Gastroesophageal sphincter (tissue), 4 donors: ENCODE results near the gene ZNF358. TPM values are rescaled to one million over a fixed set of nuclear protein-coding genes. Genes with fewer than 3 reads are reported as not detected.

Experiments used
- ATAC-seq: fragments of 150-250 bp; one replicate; pipeline ENCODE4 v1.9.1; 2016; ENCODE audit warnings: mild to moderate bottlenecking, moderate library complexity
- H3K27ac ChIP-seq, 4 donors: fragments of 200-600 bp; sonication (generic) in 3 of 4; 1 replicate in 3 of 4; 2 replicates in 1 of 4; pipeline ENCODE4 v1.5.1; 2016 to 2019
- H3K27me3 ChIP-seq: fragments of 200-600 bp; sonication (generic); one replicate; pipeline ENCODE4 v1.5.1; 2019
- H3K36me3 ChIP-seq, 2 donors: fragments of 200-600 bp; sonication (generic); one replicate each; pipeline ENCODE4 v1.5.1; 2019; ENCODE audit warnings: control low read depth in 1 of 2
- H3K4me1 ChIP-seq, 3 donors: fragments of 200-600 bp; sonication (generic); 1 replicate in 2 of 3; 2 replicates in 1 of 3; pipeline ENCODE4 v1.5.1; 2016 to 2019; ENCODE audit warnings: control low read depth in 2 of 3
- H3K4me3 ChIP-seq, 2 donors: fragments of 200-600 bp; sonication (generic); one replicate each; pipeline ENCODE4 v1.5.1; 2019; ENCODE audit warnings: mild to moderate bottlenecking in 1 of 2, moderate library complexity in 1 of 2
- H3K9me3 ChIP-seq, 3 donors: fragments of 200-600 bp; sonication (generic); one replicate each; pipeline ENCODE4 v1.5.1; 2017 to 2019; ENCODE audit warnings: control low read depth in 2 of 3
- EP300 ChIP-seq: sonication (generic); formaldehyde crosslinking; IDR thresholded peaks from one replicate; pipeline ENCODE4 v1.6.1; 2017; ENCODE audit warnings: antibody characterized with exemption, mild to moderate bottlenecking
- POLR2A ChIP-seq, 2 donors: fragments of 450-650 bp; IDR thresholded peaks; one replicate each; pipeline ENCODE4 v1.6.1; 2017; ENCODE audit warnings: antibody characterized with exemption in 2 of 2, mild to moderate bottlenecking in 2 of 2, moderate library complexity in 1 of 2
- POLR2AphosphoS5 ChIP-seq: sonication (generic); formaldehyde crosslinking; IDR thresholded peaks from one replicate; pipeline ENCODE4 v1.6.1; 2017; ENCODE audit warnings: antibody characterized with exemption
- WGBS, 2 donors: methylation state at CpG; one replicate each; pipeline ENCODE4 v1.1.5; 2018; ENCODE audit warnings: low coverage in 1 of 2; 5-methylcytosine and 5-hydroxymethylcytosine counted together
- total RNA-seq, 4 donors: library from RNA; depleted of rRNA; stranded (reverse); fragments of >200 nt; gene quantifications; one replicate each; pipeline ENCODE4 v1.1.0, GENCODE V29; 2016
- TF ChIP-seq, protein P1 (sequence below), 4 experiments: fragments of 200-600 bp in 2 of 4; fragments of 450-650 bp in 2 of 4; sonication (generic) in 1 of 4; IDR thresholded peaks; one replicate each; pipeline ENCODE4 v1.5.1; 2017 to 2019; ENCODE audit warnings: antibody characterized with exemption in 4 of 4, mild to moderate bottlenecking in 2 of 4, moderate library complexity in 2 of 4

ZNF358 gene
- total RNA-seq, 4 donors from 2014 or later: 63.9 to 153 (median 98.7) TPM

DNA sequence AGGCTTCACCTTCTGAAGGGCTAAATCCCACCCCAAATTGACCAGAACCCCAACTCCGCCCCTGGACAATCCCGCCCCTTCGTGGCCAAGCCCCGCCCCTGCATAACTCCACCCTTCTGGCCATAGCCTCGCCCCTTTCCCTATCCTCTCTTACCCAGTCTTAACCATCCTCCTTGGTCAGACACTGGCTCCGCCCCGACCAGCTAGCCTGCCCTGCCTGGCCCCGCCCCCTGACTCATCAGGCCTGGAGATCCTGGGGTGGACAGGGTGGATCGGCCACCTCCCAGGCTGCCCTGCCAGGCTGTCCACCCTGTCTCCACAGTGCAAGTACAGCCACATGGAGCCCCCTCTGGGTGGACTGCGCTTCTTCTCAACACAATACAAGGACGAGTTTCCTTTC lies 8.0 kb upstream of the ZNF358 start:
- Histone ChIP-seq H3K4me3 (no peak overlapping the region), H3K4me1 (peaks cover 0 to 23% (median 7%) of the 10 kb centered on the region in 3 donors), H3K36me3 (no peaks in the 10 kb centered on the region), H3K9me3 (no peaks in the 10 kb centered on the region), H3K27me3 (peaks cover 32% of the 10 kb centered on the region), H3K27ac (no peak overlapping the region)
- WGBS, 2 donors: 36% methylated on average over 7 of the region's 11 CpGs; no CpG with 5 or more reads in 1 of the 2 donors
- peak; percentile 69 for ATAC-seq
- TF ChIP-seq EP300: no peak
- TF ChIP-seq, protein P1, sequence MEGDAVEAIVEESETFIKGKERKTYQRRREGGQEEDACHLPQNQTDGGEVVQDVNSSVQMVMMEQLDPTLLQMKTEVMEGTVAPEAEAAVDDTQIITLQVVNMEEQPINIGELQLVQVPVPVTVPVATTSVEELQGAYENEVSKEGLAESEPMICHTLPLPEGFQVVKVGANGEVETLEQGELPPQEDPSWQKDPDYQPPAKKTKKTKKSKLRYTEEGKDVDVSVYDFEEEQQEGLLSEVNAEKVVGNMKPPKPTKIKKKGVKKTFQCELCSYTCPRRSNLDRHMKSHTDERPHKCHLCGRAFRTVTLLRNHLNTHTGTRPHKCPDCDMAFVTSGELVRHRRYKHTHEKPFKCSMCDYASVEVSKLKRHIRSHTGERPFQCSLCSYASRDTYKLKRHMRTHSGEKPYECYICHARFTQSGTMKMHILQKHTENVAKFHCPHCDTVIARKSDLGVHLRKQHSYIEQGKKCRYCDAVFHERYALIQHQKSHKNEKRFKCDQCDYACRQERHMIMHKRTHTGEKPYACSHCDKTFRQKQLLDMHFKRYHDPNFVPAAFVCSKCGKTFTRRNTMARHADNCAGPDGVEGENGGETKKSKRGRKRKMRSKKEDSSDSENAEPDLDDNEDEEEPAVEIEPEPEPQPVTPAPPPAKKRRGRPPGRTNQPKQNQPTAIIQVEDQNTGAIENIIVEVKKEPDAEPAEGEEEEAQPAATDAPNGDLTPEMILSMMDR (IDR thresholded peaks at IDR 0.05): no peak
- TF ChIP-seq POLR2AphosphoS5: no peak
- TF ChIP-seq POLR2A (IDR thresholded peaks at IDR 0.05): no peak

DNA sequence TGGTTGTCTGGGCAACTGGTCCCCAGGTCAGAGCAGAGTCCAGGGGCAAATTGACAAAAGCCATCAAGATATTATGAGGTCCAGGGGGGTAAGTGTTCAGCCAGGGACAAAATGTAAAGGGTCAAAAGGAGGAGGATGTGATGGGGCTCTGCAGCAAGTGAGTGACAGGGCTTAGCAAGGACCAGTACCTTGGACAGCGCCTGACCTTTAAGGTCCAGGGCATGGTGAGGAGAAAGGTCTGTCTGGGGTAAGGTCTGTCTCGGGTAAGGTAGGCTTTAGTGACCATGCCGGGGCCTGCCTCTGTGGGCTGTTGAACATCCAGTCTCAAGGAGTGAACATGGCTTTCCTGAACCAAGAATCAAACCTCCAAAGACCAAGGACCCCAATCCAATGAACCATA lies 6.3 kb upstream of the ZNF358 start:
- Histone ChIP-seq H3K27ac (no peak overlapping the region), H3K4me3 (no peak overlapping the region), H3K36me3 (no peaks in the 10 kb centered on the region), H3K27me3 (peaks cover 15% of the 10 kb centered on the region), H3K4me1 (peaks cover 0 to 30% (median 7%) of the 10 kb centered on the region in 3 donors), H3K9me3 (no peaks in the 10 kb centered on the region)
- ATAC-seq: no peak
- WGBS, 2 donors: 19 to 20% methylated on average over 1 to 3 of the region's 3 CpGs
- TF ChIP-seq POLR2AphosphoS5 (no peak), POLR2A (IDR thresholded peaks at IDR 0.05) (no peak), EP300 (no peak)
- TF ChIP-seq, protein P1 (IDR thresholded peaks at IDR 0.05): no peak

GRCh38 chr19:7512400-7512851 lies 3.5 kb upstream of the ZNF358 start:
- H3K4me1 ChIP-seq: peaks cover 0 to 36% (median 10%) of the 10 kb centered on the region in 3 donors
- TF ChIP-seq POLR2AphosphoS5 (no peak), POLR2A (IDR thresholded peaks at IDR 0.05) (no peak), EP300 (no peak)
- TF ChIP-seq, protein P1 (IDR thresholded peaks at IDR 0.05): no peak
- H3K27ac ChIP-seq: no peak overlapping the region
- H3K27me3 ChIP-seq: no peaks in the 10 kb centered on the region
- WGBS, 2 donors: 52 to 86% methylated on average over 4 of the region's 6 CpGs
- no peaks in the 10 kb centered on the region for H3K9me3 ChIP-seq
- H3K4me3 ChIP-seq: no peak overlapping the region
- no peak for ATAC-seq
- H3K36me3 ChIP-seq: no peaks in the 10 kb centered on the region

DNA sequence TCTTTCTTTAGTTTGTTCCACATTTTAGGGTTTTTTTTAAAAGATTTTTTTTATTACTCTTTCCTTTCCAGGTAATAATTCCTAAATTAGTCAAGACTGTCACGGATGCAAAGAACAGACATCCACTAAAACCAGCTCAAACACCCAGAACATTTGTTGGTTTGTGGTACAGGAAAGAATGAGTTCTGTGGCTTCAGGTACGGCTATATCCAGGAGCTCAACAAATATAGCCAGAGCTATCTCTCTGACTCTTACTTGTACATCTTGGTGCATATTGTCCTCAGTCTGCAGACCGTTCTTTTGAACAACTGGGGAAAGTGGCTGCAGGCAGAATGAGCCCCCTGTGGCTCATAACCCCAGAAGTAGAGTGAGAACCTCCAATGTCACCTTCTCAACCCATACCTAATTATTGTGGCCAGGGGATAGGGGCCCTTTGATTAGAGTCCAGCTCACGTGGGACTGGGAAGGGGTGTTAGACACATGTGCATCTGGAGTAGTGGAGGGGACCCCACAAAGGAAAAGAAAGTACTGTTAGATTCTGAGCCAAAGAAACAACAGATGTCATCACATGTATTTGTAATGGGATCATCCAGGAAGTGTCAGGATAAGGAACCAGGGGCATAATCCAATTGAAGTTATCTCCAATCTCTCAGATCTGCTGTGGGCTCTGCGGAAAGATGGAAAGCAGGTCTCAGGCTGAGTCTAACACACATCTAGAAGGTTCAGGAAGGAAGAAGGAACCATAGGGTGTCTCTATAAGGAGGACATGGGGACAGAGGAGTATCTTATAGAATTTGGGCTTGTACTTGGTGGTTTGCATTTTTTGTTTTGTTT lies 1.9 kb upstream of the ZNF358 start:
- Histone ChIP-seq H3K36me3 (peaks cover 0 to 9% of the 10 kb centered on the region in 2 donors), H3K27ac (peak overlapping the region; percentile 93 to 99 (median 96)), H3K4me1 (peaks cover 0 to 38% (median 11%) of the 10 kb centered on the region in 3 donors), H3K27me3 (no peaks in the 10 kb centered on the region), H3K4me3 (no peak overlapping the region), H3K9me3 (no peaks in the 10 kb centered on the region)
- TF ChIP-seq, protein P1 (IDR thresholded peaks at IDR 0.05): no peak
- TF ChIP-seq POLR2A (IDR thresholded peaks at IDR 0.05) (no peak), POLR2AphosphoS5 (no peak), EP300 (no peak)
- WGBS, 2 donors: 90 to 94% methylated on average over 3 to 4 of the region's 5 CpGs
- no peak for ATAC-seq
